Measurements from ENCODE around the gene SAMHD1.

Gene SAMHD1

DNA sequence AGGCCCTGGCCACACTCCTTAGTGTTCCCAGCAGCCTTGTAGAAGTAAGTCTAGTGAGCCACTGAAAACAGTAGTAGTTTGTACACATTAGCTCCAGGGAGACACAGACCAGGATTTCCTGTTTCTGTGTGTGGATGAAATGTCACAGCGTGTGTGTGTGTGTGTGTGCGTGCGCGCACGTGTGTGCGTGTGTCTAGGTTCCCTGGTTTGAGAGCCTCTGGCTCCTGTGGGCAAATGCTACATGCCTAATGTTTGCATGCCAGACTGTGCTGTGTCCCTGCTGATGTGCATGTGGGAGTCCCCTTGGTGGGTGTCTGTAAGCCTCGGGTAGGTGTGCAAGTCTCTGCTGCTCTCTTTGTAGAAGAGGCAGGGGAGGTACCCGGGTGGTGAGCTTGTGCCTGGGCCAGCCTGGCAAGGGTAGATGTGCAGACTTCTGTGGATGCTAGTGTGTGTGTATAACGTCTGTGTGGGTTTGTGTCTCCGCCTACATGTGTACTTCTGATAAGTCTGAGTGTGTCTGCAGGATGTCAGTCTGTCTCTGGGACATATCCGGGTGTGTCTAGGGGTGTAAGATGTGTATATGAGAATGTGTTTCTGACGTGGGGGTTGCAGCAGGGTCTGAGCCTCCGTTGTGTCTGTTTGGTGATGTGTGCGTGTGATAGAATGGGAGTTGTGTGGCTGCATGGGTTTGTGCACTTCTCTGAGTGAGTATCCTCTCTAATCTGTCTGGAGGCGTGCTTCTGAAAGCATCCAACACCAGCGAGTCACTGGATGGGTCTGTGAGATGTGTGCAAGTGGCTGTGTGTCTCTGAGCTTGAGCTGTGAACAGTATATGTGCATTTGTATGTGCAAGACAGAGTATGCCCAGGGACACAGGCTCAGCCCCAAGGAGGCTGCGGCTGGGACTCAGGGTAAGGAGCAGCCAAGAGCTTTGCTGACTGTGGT lies 94.5 kb downstream of the SAMHD1 start:
- peaks cover 11% of the 10 kb centered on the region; the same call in 1 of the 2 replicates for H3K27me3 ChIP-seq (ENCODE audit: insufficient read depth, low read length)
- H3K4me3 ChIP-seq (ENCODE audit: low read length) = no peak overlapping the region
- H3K36me3 ChIP-seq (ENCODE audit: insufficient read depth, low read depth, low read length) = 0 out of 2 replicates have a peak, but pooled peaks cover 5% of the 10 kb centered on the region
- H3K9ac ChIP-seq (ENCODE audit: low read depth, low read length) = no peak overlapping the region
- no peaks in the 10 kb centered on the region for H3K9me3 ChIP-seq (ENCODE audit: insufficient read depth, low read depth, low read length)
- no peak overlapping the region for H3K27ac ChIP-seq (ENCODE audit: low read length)
- H3K4me1 ChIP-seq (ENCODE audit: insufficient read depth, low read length) = peaks cover 7% of the 10 kb centered on the region; the same call in 1 of the 2 replicates

DNA sequence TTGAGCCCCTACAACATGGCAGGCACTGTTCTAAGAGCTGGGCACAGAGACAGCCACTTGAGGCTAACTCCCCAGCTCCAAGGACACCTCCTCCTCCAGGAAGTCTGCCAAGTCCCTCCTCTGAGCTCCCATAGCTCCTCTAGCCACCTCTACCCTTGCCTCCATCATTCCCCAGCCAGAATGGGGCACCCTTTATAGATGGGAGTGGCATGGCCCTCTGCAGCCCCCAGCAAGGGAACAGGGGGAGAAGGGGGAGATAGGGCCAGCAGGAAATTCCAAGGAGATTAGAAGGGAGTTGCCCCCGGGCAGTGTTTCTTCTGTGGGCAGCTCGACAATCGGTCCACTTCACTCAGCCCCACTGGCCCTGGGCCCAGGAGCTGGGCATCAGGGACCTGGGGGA lies 95.3 kb downstream of the SAMHD1 start:
- H3K4me1 ChIP-seq (ENCODE audit: insufficient read depth, low read length) = peaks cover under 1% of the 10 kb centered on the region; the same call in 1 of the 2 replicates
- H3K4me3 ChIP-seq (ENCODE audit: low read length) = no peak overlapping the region
- H3K9me3 ChIP-seq (ENCODE audit: insufficient read depth, low read depth, low read length) = no peaks in the 10 kb centered on the region

DNA sequence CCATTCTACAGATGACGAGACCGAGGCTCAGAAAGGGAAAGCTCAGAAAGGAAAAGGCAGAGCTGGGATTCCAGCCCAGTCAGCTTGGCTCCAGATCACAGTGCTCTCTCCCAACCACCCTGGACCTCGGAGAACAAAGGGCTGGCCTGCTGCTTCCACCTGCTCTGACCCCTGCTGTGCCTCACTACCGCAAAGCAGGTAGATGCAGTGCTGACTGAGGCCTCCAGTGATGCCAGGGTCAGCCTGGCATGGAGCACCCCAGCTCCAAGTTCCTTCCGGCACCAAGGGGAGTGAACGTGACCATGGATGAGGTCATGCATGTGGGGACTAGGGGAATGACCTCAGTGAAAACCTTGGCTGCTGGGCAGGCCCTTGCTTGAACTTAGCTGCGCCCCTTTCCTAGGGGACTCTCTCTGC lies 96.3 kb downstream of the SAMHD1 start:
- H3K27ac ChIP-seq (ENCODE audit: low read length) = no peak overlapping the region
- H3K4me3 ChIP-seq (ENCODE audit: low read length) = no peak overlapping the region
- 0 out of 2 replicates have a peak, but pooled peaks cover 5% of the 10 kb centered on the region for H3K36me3 ChIP-seq (ENCODE audit: insufficient read depth, low read depth, low read length)
- H3K4me1 ChIP-seq (ENCODE audit: insufficient read depth, low read length) = no peaks in the 10 kb centered on the region; the same call in 1 of the 2 replicates
- no peak overlapping the region for H3K9ac ChIP-seq (ENCODE audit: low read depth, low read length)
- H3K27me3 ChIP-seq (ENCODE audit: insufficient read depth, low read length) = no peaks in the 10 kb centered on the region
- H3K9me3 ChIP-seq (ENCODE audit: insufficient read depth, low read depth, low read length) = no peaks in the 10 kb centered on the region

More for the DNA sequence above, 95.3 kb downstream of the SAMHD1 start:
- H3K27ac ChIP-seq (ENCODE audit: low read length) = no peak overlapping the region
- H3K9ac ChIP-seq (ENCODE audit: low read depth, low read length) = no peak overlapping the region
- peaks cover 3% of the 10 kb centered on the region; the same call in 1 of the 2 replicates for H3K27me3 ChIP-seq (ENCODE audit: insufficient read depth, low read length)
- 0 out of 2 replicates have a peak, but pooled peaks cover 5% of the 10 kb centered on the region for H3K36me3 ChIP-seq (ENCODE audit: insufficient read depth, low read depth, low read length)

DNA sequence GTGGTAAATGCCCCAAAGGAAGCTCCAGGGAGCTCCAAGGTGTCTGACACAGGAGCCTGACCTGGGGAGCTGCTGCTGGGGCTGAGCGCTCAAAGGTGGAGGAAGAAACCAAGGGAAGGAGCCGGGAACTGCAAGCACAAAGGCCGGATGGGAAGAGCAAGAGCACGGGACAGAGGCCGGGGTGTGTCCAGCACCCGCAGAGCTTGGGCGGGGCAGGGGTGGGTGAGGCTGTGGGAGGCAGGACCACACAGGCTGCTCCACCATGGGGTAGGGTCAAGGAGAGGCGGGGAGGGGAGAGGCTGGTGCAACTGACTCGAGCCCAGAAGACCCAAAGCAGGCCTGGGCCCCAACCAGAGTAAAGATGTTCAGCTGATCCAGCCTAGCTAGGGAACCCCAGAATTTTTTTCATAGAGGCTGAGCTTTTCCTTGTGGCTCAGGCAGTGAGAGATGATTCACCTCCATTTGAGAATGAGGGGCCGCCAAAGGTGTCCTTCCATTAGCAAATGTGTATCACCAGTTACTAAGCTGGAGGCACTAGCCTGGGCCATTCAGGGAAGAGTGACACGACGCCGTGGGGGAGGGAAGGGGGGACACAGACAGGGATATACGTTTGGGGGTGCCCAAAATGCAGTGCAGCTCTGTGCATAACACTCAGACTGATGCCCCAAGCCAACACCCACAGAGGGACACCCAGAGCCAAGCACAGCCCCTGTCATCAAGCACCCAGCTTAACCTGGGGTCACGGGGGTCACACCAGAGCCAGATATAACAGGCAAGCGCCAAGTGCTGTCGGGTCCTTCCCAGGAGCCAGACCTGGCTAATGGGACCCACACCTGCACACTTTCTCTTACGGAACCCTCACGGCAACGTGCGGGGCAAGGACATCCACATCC lies 96.9 kb downstream of the SAMHD1 start:
- no peak overlapping the region; the same call in 1 of the 2 replicates for H3K9ac ChIP-seq (ENCODE audit: low read depth, low read length)
- no peak overlapping the region for H3K27ac ChIP-seq (ENCODE audit: low read length)
- H3K4me1 ChIP-seq (ENCODE audit: insufficient read depth, low read length) = no peaks in the 10 kb centered on the region; the same call in 1 of the 2 replicates
- no peaks in the 10 kb centered on the region for H3K9me3 ChIP-seq (ENCODE audit: insufficient read depth, low read depth, low read length)
- no peaks in the 10 kb centered on the region for H3K27me3 ChIP-seq (ENCODE audit: insufficient read depth, low read length)
- H3K4me3 ChIP-seq (ENCODE audit: low read length) = no peak overlapping the region
- H3K36me3 ChIP-seq (ENCODE audit: insufficient read depth, low read depth, low read length) = 0 out of 2 replicates have a peak, but pooled peaks cover 5% of the 10 kb centered on the region

DNA sequence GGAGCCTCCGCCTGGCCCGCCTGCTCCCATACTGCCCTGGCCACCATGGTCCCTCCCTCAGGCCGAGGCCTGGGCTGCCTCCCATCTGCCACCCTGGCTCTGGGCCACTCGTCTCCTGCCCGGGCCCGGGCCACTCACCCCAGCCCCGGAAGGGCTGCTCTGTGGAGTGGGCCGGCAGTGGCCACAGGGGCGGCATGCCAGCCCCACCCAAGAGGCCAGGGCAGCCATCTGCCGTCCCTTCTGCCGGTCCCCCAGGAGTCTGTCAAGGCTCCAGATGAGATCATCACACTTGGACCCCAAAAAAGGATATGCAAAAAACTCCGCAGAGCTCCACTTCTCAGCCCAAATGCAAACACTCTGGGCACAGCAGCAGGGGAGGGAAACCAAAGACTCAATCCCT lies 99.3 kb downstream of the SAMHD1 start:
- Histone ChIP-seq H3K9me3 (ENCODE audit: insufficient read depth, low read depth, low read length) (no peaks in the 10 kb centered on the region), H3K36me3 (ENCODE audit: insufficient read depth, low read depth, low read length) (0 out of 2 replicates have a peak, but pooled peaks cover 2% of the 10 kb centered on the region), H3K9ac (ENCODE audit: low read depth, low read length) (no peak overlapping the region), H3K4me1 (ENCODE audit: insufficient read depth, low read length) (no peaks in the 10 kb centered on the region; the same call in 1 of the 2 replicates), H3K27me3 (ENCODE audit: insufficient read depth, low read length) (no peaks in the 10 kb centered on the region), H3K27ac (ENCODE audit: low read length) (no peak overlapping the region), H3K4me3 (ENCODE audit: low read length) (no peak overlapping the region)

DNA sequence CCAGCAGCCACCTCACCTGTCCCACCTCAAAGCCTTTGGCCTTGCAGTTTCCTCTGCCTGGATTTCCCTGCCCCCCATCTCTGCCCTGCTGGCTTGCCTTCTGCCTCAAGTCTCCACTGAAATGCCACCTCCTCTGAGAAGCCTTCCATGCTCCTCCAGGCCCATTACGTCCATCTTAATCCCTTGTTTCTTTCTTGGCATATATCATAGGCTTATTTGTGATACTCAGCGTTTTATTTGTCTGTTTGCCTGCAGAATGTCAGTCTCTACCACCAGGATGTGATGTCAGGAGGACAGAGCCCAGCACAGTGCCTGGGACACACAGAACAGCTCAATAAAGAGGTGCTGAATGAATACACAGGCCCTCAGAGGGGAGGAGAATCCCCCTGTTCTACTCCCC lies 100.0 kb downstream of the SAMHD1 start:
- Histone ChIP-seq H3K4me3 (ENCODE audit: low read length) (no peak overlapping the region), H3K4me1 (ENCODE audit: insufficient read depth, low read length) (no peaks in the 10 kb centered on the region; the same call in 1 of the 2 replicates), H3K36me3 (ENCODE audit: insufficient read depth, low read depth, low read length) (no peaks in the 10 kb centered on the region), H3K9me3 (ENCODE audit: insufficient read depth, low read depth, low read length) (no peaks in the 10 kb centered on the region), H3K27ac (ENCODE audit: low read length) (no peak overlapping the region), H3K9ac (ENCODE audit: low read depth, low read length) (no peak overlapping the region), H3K27me3 (ENCODE audit: insufficient read depth, low read length) (no peaks in the 10 kb centered on the region)

DNA sequence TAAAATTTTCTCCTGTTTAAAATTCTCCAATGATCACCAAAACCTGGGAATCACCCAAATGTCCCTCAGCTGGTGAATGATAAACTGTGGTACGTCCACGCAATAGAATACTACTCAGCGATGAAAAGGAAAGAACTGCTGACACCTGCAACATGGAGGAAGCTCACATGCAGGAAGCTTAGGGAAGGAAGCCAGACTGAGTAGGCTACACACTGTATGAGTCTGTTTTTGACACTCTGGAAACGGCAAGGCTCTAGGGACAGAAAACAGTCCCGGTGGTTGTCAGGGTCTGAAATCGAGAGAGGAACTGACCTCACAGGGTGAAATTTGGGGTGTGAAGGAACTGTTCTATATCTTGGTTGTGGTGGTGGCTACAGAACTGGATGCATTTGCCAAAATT lies 100.7 kb downstream of the SAMHD1 start:
- no peaks in the 10 kb centered on the region for H3K27me3 ChIP-seq (ENCODE audit: insufficient read depth, low read length)
- H3K36me3 ChIP-seq (ENCODE audit: insufficient read depth, low read depth, low read length) = no peaks in the 10 kb centered on the region
- H3K27ac ChIP-seq (ENCODE audit: low read length) = no peak overlapping the region
- H3K9ac ChIP-seq (ENCODE audit: low read depth, low read length) = no peak overlapping the region
- no peak overlapping the region for H3K4me3 ChIP-seq (ENCODE audit: low read length)
- H3K4me1 ChIP-seq (ENCODE audit: insufficient read depth, low read length) = no peaks in the 10 kb centered on the region; the same call in 1 of the 2 replicates
- no peaks in the 10 kb centered on the region for H3K9me3 ChIP-seq (ENCODE audit: insufficient read depth, low read depth, low read length)

DNA sequence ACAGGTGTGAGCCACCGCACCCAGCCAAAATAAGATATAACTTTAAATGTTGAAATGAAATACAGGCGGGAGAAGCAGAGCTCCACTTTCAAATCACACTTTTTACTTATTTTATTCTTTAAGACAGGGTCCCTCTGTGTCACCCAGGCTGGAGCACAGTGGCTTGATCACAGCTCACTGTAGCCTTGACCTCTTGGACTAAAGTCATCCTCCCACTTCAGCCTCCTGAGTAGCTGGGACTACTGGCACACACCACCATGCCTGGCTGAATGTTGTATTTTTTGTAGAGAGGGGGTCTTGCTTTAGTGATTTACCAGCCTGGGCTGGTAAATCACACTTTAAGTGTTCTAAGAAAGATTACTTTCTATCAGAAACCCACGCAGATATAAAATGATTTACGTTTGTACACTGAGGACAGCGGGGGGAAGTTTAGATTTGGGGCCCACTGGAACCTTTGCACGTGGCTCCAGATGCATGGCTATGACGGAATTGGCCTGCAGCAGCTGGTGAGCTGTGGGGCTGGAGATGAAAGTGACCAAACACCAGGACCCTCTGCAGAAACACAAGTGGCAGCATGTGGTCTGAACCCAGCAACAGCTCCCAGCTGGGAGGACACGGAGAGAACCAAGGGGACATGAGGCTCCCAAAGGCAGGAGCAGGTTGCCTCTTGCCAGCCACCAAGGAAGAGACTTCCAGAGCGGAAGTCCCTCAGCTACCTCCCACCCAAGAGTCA lies 102.0 kb downstream of the SAMHD1 start:
- H3K4me1 ChIP-seq (ENCODE audit: insufficient read depth, low read length) = no peaks in the 10 kb centered on the region
- no peak overlapping the region for H3K27ac ChIP-seq (ENCODE audit: low read length)
- no peak overlapping the region for H3K9ac ChIP-seq (ENCODE audit: low read depth, low read length)
- no peaks in the 10 kb centered on the region for H3K9me3 ChIP-seq (ENCODE audit: insufficient read depth, low read depth, low read length)
- H3K36me3 ChIP-seq (ENCODE audit: insufficient read depth, low read depth, low read length) = no peaks in the 10 kb centered on the region
- no peaks in the 10 kb centered on the region for H3K27me3 ChIP-seq (ENCODE audit: insufficient read depth, low read length)
- H3K4me3 ChIP-seq (ENCODE audit: low read length) = no peak overlapping the region

DNA sequence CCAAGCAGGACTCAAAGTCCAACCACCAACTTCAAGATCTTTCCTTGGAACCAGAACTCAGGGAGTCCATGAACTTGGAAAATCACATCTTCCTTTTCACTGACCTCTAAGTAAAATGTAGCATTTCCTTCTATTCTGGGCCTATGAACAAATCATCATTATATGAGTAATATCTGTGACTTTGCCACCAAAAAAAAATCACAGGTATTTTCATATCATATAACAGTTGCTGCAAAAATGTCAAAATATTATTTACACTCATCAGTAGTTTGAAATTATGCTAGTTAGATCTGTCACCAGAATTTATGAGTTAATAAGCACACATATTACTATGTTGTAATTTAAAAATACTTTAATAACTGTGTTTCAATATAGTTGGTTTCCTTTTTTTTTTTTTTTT lies 102.8 kb downstream of the SAMHD1 start:
- Histone ChIP-seq H3K9ac (ENCODE audit: low read depth, low read length) (no peak overlapping the region), H3K9me3 (ENCODE audit: insufficient read depth, low read depth, low read length) (no peaks in the 10 kb centered on the region), H3K36me3 (ENCODE audit: insufficient read depth, low read depth, low read length) (no peaks in the 10 kb centered on the region), H3K4me1 (ENCODE audit: insufficient read depth, low read length) (no peaks in the 10 kb centered on the region), H3K4me3 (ENCODE audit: low read length) (no peak overlapping the region), H3K27ac (ENCODE audit: low read length) (no peak overlapping the region), H3K27me3 (ENCODE audit: insufficient read depth, low read length) (no peaks in the 10 kb centered on the region)

DNA sequence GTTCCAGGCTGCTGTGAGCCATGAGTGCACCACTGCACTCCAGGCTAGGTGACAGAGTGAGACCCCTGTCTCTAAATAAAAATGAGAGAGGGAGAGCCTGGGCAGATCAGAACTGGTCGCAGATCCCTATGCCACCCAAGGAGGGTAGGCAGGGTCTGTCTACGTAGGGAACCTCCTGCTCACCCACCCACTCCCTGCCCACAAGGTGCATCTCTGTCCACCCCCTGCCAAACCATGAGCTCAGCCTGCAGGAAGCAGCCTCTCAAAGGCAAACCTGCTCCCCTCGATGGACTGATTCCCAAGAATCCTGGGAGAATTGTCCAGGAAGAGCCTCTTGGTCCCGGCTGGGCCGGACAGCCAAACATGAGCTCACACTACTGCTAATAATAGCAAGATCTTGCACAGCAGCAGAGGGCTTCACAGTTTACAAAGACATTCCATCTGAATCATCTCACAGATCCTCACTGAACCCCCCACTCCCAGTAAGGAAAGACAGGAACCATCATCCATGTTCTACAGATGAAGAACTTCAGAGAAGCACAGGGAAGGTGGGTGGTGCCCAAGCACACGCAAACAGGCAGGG lies 103.3 kb downstream of the SAMHD1 start:
- Histone ChIP-seq H3K27ac (ENCODE audit: low read length) (no peak overlapping the region), H3K4me1 (ENCODE audit: insufficient read depth, low read length) (peaks cover 4% of the 10 kb centered on the region; the same call in 1 of the 2 replicates), H3K4me3 (ENCODE audit: low read length) (no peak overlapping the region), H3K9me3 (ENCODE audit: insufficient read depth, low read depth, low read length) (no peaks in the 10 kb centered on the region), H3K36me3 (ENCODE audit: insufficient read depth, low read depth, low read length) (no peaks in the 10 kb centered on the region), H3K9ac (ENCODE audit: low read depth, low read length) (no peak overlapping the region), H3K27me3 (ENCODE audit: insufficient read depth, low read length) (no peaks in the 10 kb centered on the region)

DNA sequence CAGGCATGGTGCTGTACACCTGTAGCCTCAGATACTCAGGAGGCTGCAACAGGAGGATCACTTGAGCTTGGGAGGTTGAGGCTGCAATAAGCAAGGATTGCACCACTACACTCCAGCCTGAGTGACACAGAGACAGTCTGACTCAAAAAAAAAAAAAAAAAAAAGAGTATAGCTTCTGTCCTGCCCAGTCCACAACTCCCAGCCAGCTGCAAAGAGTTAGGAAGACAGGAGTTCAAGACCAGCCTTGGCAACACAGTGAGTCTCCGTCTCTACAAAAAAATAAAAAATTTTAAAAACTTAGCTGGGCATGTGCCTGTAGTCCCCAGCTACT lies 103.8 kb downstream of the SAMHD1 start:
- Histone ChIP-seq H3K4me3 (ENCODE audit: low read length) (no peak overlapping the region), H3K9ac (ENCODE audit: low read depth, low read length) (no peak overlapping the region), H3K27ac (ENCODE audit: low read length) (no peak overlapping the region)

More for the DNA sequence above, 103.8 kb downstream of the SAMHD1 start:
- peaks cover 4% of the 10 kb centered on the region; the same call in 1 of the 2 replicates for H3K4me1 ChIP-seq (ENCODE audit: insufficient read depth, low read length)
- no peaks in the 10 kb centered on the region for H3K9me3 ChIP-seq (ENCODE audit: insufficient read depth, low read depth, low read length)
- H3K27me3 ChIP-seq (ENCODE audit: insufficient read depth, low read length) = no peaks in the 10 kb centered on the region
- no peaks in the 10 kb centered on the region for H3K36me3 ChIP-seq (ENCODE audit: insufficient read depth, low read depth, low read length)
